LNCaP clone FGC (cell line): ENCODE measurements around the gene RNASE1.
A peak's percentile ranks its signal among the peaks of the same experiment; 100 is the strongest.

Experiments
- DNase-seq: peaks from one replicate; pipeline ENCODE4 v3.0.0-alpha.2; 2011; ENCODE audit warnings: low read depth
- H3K4me3 ChIP-seq: 2 replicates; pipeline ENCODE4 v1.5.1; 2011; ENCODE audit warnings: mild to moderate bottlenecking, low read depth, low read length, control low read depth
- CTCF ChIP-seq: IDR thresholded peaks from 2 replicates; pipeline ENCODE4 v1.5.1; 2012; ENCODE audit warnings: mild to moderate bottlenecking; ENCODE audit not compliant: control insufficient read depth, insufficient read depth; ENCODE audit errors: extremely low read depth

The RNASE1 gene

GRCh38 chr14:20807304-20808161, 4.9 kb upstream of the RNASE1 start:
- no peak for DNase-seq
- TF ChIP-seq CTCF: no peak

GRCh38 chr14:20805485-20805884, 2.8 kb upstream of the RNASE1 start:
- H3K4me3 ChIP-seq: no peak overlapping the region
- TF ChIP-seq CTCF: no peak
- no peak for DNase-seq

More at GRCh38 chr14:20807304-20808161, 4.9 kb upstream of the RNASE1 start:
- no peak overlapping the region for H3K4me3 ChIP-seq

GRCh38 chr14:20803223-20803622, 579 bp upstream of the RNASE1 start:
- no peak overlapping the region for H3K4me3 ChIP-seq
- no peak for TF ChIP-seq CTCF
- no peak for DNase-seq

- DNase-seq: no peak
- peak; percentile 26; the same call in 1 of the 2 replicates for TF ChIP-seq CTCF
- H3K4me3 ChIP-seq: no peak overlapping the region
Observed at GRCh38 chr14:20801726-20802125, 918 bp downstream of the RNASE1 start.

GRCh38 chr14:20799892-20800544, 2.6 kb downstream of the RNASE1 start:
- DNase-seq: no peak
- H3K4me3 ChIP-seq: no peak overlapping the region
- no peak for TF ChIP-seq CTCF

GRCh38 chr14:20799456-20799891, 3.2 kb downstream of the RNASE1 start:
- no peak for DNase-seq
- TF ChIP-seq CTCF: no peak
- H3K4me3 ChIP-seq: no peak overlapping the region
